Keratinocyte (primary cell): Measurements from ENCODE around the gene AUP1.

Experiments used
- CTCF ChIP-seq, 3 experiments: IDR thresholded peaks in 1 of 3; conservative IDR thresholded peaks in 1 of 3; optimal IDR thresholded peaks in 1 of 3; 2 replicates in 2 of 3; 3 replicates in 1 of 3; pipeline versions ENCODE3 to v1.5.1; 2011; ENCODE audit warnings: low read length in 3 of 3, mild to moderate bottlenecking in 3 of 3, moderate library complexity in 2 of 3, control low read depth in 1 of 3, inconsistent platforms in 1 of 3; ENCODE audit not compliant: insufficient read depth in 2 of 3; ENCODE audit errors: extremely low read depth in 1 of 3
- EZH2 ChIP-seq: IDR thresholded peaks from one replicate; pipeline ENCODE4 v1.6.1; 2012; ENCODE audit warnings: inconsistent platforms, mild to moderate bottlenecking, low read length, moderate library complexity

GRCh38 chr2:74530239-74531187 is 1.0 kb upstream of the AUP1 start:
- TF ChIP-seq CTCF (optimal IDR thresholded peaks at IDR 0.05 in 1 of 3, IDR thresholded peaks at IDR 0.05 in 1 of 3, conservative IDR thresholded peaks at IDR 0.05 in 1 of 3; ENCODE audit: extremely low read depth in 1 of 3, insufficient read depth in 2 of 3, low read length in 3 of 3) (no peak), EZH2 (no peak)
